Measurements from ENCODE around the gene MTA1.

DNA sequence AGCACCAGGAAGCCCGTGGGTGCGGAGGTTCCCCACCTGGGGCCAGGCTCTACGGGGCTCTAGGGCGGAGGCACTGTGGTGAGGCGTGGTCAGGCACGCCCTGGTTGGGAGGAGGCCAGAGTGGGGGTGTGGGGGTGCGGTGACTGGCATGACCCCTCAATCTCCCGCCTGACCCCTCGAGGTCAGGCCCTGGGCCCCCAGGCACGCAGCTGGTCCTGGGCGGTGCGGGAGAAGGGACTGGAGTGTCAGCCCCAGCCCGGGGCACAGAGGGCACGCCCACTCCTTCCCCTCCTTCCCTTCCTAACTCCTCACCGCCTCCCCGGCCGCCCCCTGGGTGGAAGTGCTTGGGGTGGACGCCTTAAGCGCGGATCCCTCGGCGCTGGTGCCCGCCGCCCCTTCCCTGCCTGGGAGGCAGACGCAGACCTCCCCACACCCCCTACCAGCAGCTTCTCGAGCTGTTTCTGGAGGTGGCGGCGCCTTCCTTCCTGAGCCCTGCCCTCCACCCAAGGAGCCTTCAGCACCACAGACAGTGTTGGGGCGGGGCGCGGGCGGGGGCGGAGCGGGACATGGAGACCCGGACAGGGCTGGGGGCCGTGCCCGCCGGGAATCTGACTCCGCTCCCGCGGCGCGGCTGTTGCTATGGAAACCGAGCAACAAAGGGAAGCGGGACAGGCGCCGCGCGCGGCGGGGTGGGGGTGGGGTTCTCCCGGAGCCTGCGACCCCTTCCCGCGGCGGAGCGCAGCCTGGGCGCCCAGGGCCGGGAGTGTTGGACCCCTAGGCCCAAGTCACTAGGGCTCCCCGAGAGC, 54.3 kb downstream of the MTA1 start:
- TF ChIP-seq, protein P1, sequence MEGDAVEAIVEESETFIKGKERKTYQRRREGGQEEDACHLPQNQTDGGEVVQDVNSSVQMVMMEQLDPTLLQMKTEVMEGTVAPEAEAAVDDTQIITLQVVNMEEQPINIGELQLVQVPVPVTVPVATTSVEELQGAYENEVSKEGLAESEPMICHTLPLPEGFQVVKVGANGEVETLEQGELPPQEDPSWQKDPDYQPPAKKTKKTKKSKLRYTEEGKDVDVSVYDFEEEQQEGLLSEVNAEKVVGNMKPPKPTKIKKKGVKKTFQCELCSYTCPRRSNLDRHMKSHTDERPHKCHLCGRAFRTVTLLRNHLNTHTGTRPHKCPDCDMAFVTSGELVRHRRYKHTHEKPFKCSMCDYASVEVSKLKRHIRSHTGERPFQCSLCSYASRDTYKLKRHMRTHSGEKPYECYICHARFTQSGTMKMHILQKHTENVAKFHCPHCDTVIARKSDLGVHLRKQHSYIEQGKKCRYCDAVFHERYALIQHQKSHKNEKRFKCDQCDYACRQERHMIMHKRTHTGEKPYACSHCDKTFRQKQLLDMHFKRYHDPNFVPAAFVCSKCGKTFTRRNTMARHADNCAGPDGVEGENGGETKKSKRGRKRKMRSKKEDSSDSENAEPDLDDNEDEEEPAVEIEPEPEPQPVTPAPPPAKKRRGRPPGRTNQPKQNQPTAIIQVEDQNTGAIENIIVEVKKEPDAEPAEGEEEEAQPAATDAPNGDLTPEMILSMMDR (IDR thresholded peaks at IDR 0.05; ENCODE audit: insufficient read depth, low read length, poor library complexity, severe bottlenecking) = no peak
- TF ChIP-seq EZH2phosphoT487 (conservative IDR thresholded peaks at IDR 0.05; ENCODE audit: low read length) = no peak

Data from SU-DHL-6 (cell line).